GM19397 (cell line): Measurements from ENCODE around the gene BCAR3.
"Not testable (repeated sequence)": the region's sequence is repeated elsewhere in the genome, so short reads cannot be mapped to it uniquely, and the experiment has no call there.

Experiments used
- ATAC-seq: cut with Tn5 transposase; IDR thresholded peaks from one replicate; pipeline ENCODE4 v1.9.1; 2021; ENCODE audit warnings: mild to moderate bottlenecking, moderate library complexity; ENCODE audit not compliant: unreplicated experiment

Gene BCAR3

GRCh38 chr1:93707956-93708355, 26.3 kb upstream of the BCAR3 start:
- peak; percentile 55 for ATAC-seq

- ATAC-seq: no peak
Observed at GRCh38 chr1:93705892-93706500, 24.4 kb upstream of the BCAR3 start.

GRCh38 chr1:93704052-93704451, 22.4 kb upstream of the BCAR3 start:
- peak; percentile 45 for ATAC-seq

GRCh38 chr1:93703643-93704042, 22.0 kb upstream of the BCAR3 start:
- no peak for ATAC-seq

- ATAC-seq: no peak
Observed at GRCh38 chr1:93702828-93703183, 21.2 kb upstream of the BCAR3 start.

- peak; percentile 36 for ATAC-seq
Observed at GRCh38 chr1:93702111-93702827, 20.6 kb upstream of the BCAR3 start.

GRCh38 chr1:93701629-93702028, 20.0 kb upstream of the BCAR3 start:
- ATAC-seq: no peak

- ATAC-seq: no peak
Observed at GRCh38 chr1:93700532-93701469, 19.2 kb upstream of the BCAR3 start.

- no peak for ATAC-seq
Observed at GRCh38 chr1:93699503-93700168, 18.0 kb upstream of the BCAR3 start.

GRCh38 chr1:93699049-93699384, 17.4 kb upstream of the BCAR3 start:
- no peak for ATAC-seq

GRCh38 chr1:93698329-93699048, 16.9 kb upstream of the BCAR3 start:
- ATAC-seq: no peak

GRCh38 chr1:93697566-93697965, 15.9 kb upstream of the BCAR3 start:
- not testable (repeated sequence) for ATAC-seq

- no peak for ATAC-seq
Observed at GRCh38 chr1:93695411-93696005, 13.9 kb upstream of the BCAR3 start.

- ATAC-seq: no peak
Observed at GRCh38 chr1:93694819-93695218, 13.2 kb upstream of the BCAR3 start.

- ATAC-seq: no peak
Observed at GRCh38 chr1:93694039-93694438, 12.4 kb upstream of the BCAR3 start.

GRCh38 chr1:93692983-93693591, 11.4 kb upstream of the BCAR3 start:
- peak; percentile 64 for ATAC-seq

GRCh38 chr1:93692451-93692861, 10.8 kb upstream of the BCAR3 start:
- no peak for ATAC-seq

GRCh38 chr1:93692026-93692425, 10.4 kb upstream of the BCAR3 start:
- ATAC-seq: no peak

GRCh38 chr1:93690921-93691789, 9.5 kb upstream of the BCAR3 start:
- no peak for ATAC-seq
